Activated effector memory CD4-positive, alpha-beta T cell treated with anti-CD3 and anti-CD28 coated beads, Interleukin-2, amount 50 U/mL, for 16 hours (primary cell): ENCODE measurements around the gene IL7R.
"Not testable (repeated sequence)": the region's sequence is repeated elsewhere in the genome, so short reads cannot be mapped to it uniquely, and the experiment has no call there.

Source experiments
- DNase-seq: peaks from one replicate; pipeline ENCODE4 v3.0.0-alpha.2; 2020

The IL7R gene

GRCh38 chr5:35877655-35878054 lies 21.0 kb downstream of the IL7R start:
- DNase-seq = no peak

GRCh38 chr5:35878079-35878478 lies 21.4 kb downstream of the IL7R start:
- no peak for DNase-seq

- no peak for DNase-seq
Observed at GRCh38 chr5:35879096-35879495, 22.4 kb downstream of the IL7R start.

GRCh38 chr5:35879649-35880048 lies 23.0 kb downstream of the IL7R start:
- no peak for DNase-seq

GRCh38 chr5:35880156-35880555 lies 23.5 kb downstream of the IL7R start:
- no peak for DNase-seq

- no peak for DNase-seq
Observed at GRCh38 chr5:35881758-35882157, 25.1 kb downstream of the IL7R start.

GRCh38 chr5:35884191-35884769 lies 27.6 kb downstream of the IL7R start:
- DNase-seq = no peak

GRCh38 chr5:35884773-35885172 lies 28.1 kb downstream of the IL7R start:
- DNase-seq = no peak

GRCh38 chr5:35886381-35886780 lies 29.7 kb downstream of the IL7R start:
- no peak for DNase-seq

- no peak for DNase-seq
Observed at GRCh38 chr5:35887321-35888100, 30.8 kb downstream of the IL7R start.

GRCh38 chr5:35890021-35891020 lies 33.6 kb downstream of the IL7R start:
- DNase-seq = no peak

GRCh38 chr5:35892799-35893198 lies 36.1 kb downstream of the IL7R start:
- not testable (repeated sequence) for DNase-seq

- DNase-seq = no peak
Observed at GRCh38 chr5:35894131-35894530, 37.4 kb downstream of the IL7R start.

GRCh38 chr5:35898952-35899660 lies 42.4 kb downstream of the IL7R start:
- no peak for DNase-seq

- DNase-seq = no peak
Observed at GRCh38 chr5:35899800-35900199, 43.1 kb downstream of the IL7R start.

- no peak for DNase-seq
Observed at GRCh38 chr5:35900972-35901695, 44.4 kb downstream of the IL7R start.

- DNase-seq = no peak
Observed at GRCh38 chr5:35902046-35902672, 45.5 kb downstream of the IL7R start.

- no peak for DNase-seq
Observed at GRCh38 chr5:35903631-35904203, 47.0 kb downstream of the IL7R start.

GRCh38 chr5:35904443-35905132 lies 47.9 kb downstream of the IL7R start:
- no peak for DNase-seq

- DNase-seq = no peak
Observed at GRCh38 chr5:35908228-35908627, 51.5 kb downstream of the IL7R start.

- no peak for DNase-seq
Observed at GRCh38 chr5:35908814-35909213, 52.1 kb downstream of the IL7R start.
